Stimulated activated memory B cell treated with anti-CD40 and anti-IgM and Interleukin-4, amounts not matched to agents 10 μg/mL and 1 μg/mL and 100 μg/mL, for 72 hours (primary cell): ENCODE results near the gene COPS7A.
A peak's percentile ranks its signal among the peaks of the same experiment; 100 is the strongest.

Experiments used
- ATAC-seq: fragments of 150-1000 bp; cut with Tn5 transposase; 2 replicates; pipeline ENCODE4 v1.10.0; 2021
- H3K27ac Mint-ChIP-seq: one replicate; pipeline ENCODE4 v1.8.0; 2022; ENCODE audit warnings: mild to moderate bottlenecking, mixed read lengths
- H3K27me3 Mint-ChIP-seq: one replicate; pipeline ENCODE4 v1.8.0; 2022; ENCODE audit warnings: mixed read lengths
- H3K36me3 Mint-ChIP-seq: one replicate; pipeline ENCODE4 v1.8.0; 2022; ENCODE audit warnings: mixed read lengths
- H3K4me1 Mint-ChIP-seq: one replicate; pipeline ENCODE4 v1.8.0; 2022; ENCODE audit warnings: mixed read lengths
- H3K4me3 Mint-ChIP-seq: one replicate; pipeline ENCODE4 v1.8.0; 2022; ENCODE audit warnings: mild to moderate bottlenecking, moderate library complexity, mixed read lengths
- H3K9me3 Mint-ChIP-seq: one replicate; pipeline ENCODE4 v1.8.0; 2022; ENCODE audit warnings: mixed read lengths

COPS7A gene

DNA sequence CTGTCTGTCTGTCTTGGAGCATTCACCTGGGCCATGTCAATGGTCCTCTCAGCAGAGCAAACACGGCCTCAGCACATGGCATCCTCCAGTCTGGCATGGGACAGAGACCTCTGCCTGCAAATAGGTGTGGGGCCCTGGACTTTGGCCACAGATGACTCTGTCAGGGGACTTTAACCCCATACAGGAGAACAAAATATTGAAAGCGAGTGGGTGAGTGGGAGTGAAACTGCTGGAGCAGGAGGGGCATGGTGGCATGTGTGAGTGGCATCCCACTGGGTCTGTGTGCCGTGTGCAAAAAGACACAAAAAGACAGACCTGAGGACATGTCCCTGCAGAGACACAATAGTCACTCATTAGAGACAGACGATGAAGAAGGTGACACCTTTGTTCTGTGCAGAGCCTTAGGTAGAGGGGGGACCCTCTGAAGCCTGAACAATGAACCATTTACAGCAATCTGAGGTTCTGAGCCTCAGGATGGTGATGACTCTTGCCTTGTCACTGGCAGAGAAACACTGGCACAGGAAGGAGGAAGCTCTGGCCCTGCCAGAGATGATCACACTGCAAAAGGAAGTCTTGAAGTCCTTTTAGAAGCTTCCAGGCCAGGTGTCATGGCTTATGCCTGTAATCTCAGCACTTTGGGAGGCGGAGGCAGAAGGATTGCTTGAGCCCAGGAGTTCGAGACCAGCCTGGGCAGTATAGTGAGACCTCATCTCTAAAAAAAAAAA, 56.0 kb downstream of the COPS7A start:
- no peaks in the 10 kb centered on the region for H3K36me3 Mint-ChIP-seq
- ATAC-seq = no peak
- peaks cover 56% of the 10 kb centered on the region for H3K4me1 Mint-ChIP-seq

DNA sequence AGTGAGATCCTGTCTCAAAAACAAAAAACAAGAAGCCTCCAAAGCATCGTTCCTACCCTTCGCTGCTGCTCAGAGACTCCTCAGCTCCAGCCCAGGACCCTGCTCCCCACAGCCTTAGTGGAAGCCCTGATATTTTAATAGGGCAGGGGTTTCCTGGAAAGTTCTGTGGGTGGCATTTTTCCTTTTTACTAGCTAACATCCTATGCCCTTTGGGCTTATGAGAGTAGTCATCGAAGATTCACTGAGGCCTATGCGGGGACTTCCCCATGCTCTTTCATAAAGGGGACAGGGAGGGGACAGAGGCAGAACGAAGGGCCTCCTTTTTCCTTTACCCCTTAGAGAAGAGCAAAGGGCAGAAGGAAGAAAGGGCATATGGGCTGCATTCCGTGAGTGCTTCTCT, 56.7 kb downstream of the COPS7A start:
- Mint-ChIP-seq H3K4me1 (peaks cover 49% of the 10 kb centered on the region), H3K4me3 (peak overlapping the region; percentile 40), H3K27me3 (peaks cover 34% of the 10 kb centered on the region)

More for the DNA sequence above, 56.0 kb downstream of the COPS7A start:
- Mint-ChIP-seq H3K27ac (no peak overlapping the region), H3K9me3 (no peaks in the 10 kb centered on the region), H3K4me3 (no peak overlapping the region), H3K27me3 (peaks cover 41% of the 10 kb centered on the region)

More for the DNA sequence above, 56.7 kb downstream of the COPS7A start:
- Mint-ChIP-seq H3K36me3 (no peaks in the 10 kb centered on the region), H3K27ac (no peak overlapping the region), H3K9me3 (no peaks in the 10 kb centered on the region)
- ATAC-seq = peak; percentile 73
